HCT116 (cell line): ENCODE data around the gene NAB2. TPM values are rescaled to one million over a fixed set of nuclear protein-coding genes. Genes with fewer than 3 reads are reported as not detected.

Experiments used
- ATAC-seq: fragments of 200-7000 bp; cut with Tn5 transposase; 2 replicates; pipeline ENCODE4 v1.9.1; 2020; ENCODE audit warnings: mild to moderate bottlenecking, moderate library complexity
- BruUV-seq: library from RNA; stranded (reverse); fragments of 400-500 nt; replicated peaks from 2 replicates; lab custom pipeline; 2021; lab: Mats Ljungman, UMichigan
- CTCF ChIA-PET: fragments of 300-600 bp; sonication (Branson Sonifier 250); formaldehyde crosslinking; loops from one replicate; lab custom pipeline; 2021; ENCODE audit warnings: antibody characterized with exemption; lab: Charles Lee
- POLR2A ChIA-PET: fragments of 300-600, 350-600 bp; sonication (Branson Sonifier 250); formaldehyde crosslinking; loops from one replicate; lab custom pipeline; 2021; ENCODE audit warnings: antibody characterized with exemption; lab: Charles Lee
- RAD21 ChIA-PET, 2 experiments: fragments of 300-600 bp; sonication (Branson Sonifier 250); formaldehyde crosslinking; loops; one replicate each; lab custom pipeline; 2023; ENCODE audit warnings: low total read pairs in 2 of 2; ENCODE audit not compliant: uncharacterized antibody in 2 of 2, unreplicated experiment in 2 of 2, low non-redundant PET in 1 of 2; lab: Charles Lee
- DNase-seq: peaks from one replicate; pipeline ENCODE4 v3.0.0-alpha.2; 2010; ENCODE audit warnings: low read depth, low spot score
- H2AFZ ChIP-seq: fragments of 200-600 bp; shearing (Covaris generic), sonication (generic); 2 replicates; pipeline ENCODE4 v1.6.1; 2017; ENCODE audit warnings: low read depth, mixed run types, mixed read lengths, antibody characterized with exemption, low read length; ENCODE audit not compliant: poor library complexity, severe bottlenecking
- H3K27ac ChIP-seq: 2 replicates; pipeline ENCODE4 v1.5.1; 2012; ENCODE audit warnings: low read depth, low read length
- H3K27me3 ChIP-seq: fragments of 200-600 bp; sonication (generic); 2 replicates; pipeline ENCODE4 v1.6.1; 2016; ENCODE audit warnings: mixed run types, low read length, mixed read lengths; ENCODE audit not compliant: insufficient read depth
- H3K36me3 ChIP-seq, 2 experiments: fragments of 200-500 bp in 1 of 2; fragments of 200-600 bp in 1 of 2; sonication (Bioruptor generic) in 1 of 2; sonication (generic) in 1 of 2; 2 replicates each; pipeline versions ENCODE4 v1.5.1 to v1.6.1; 2014 to 2016; ENCODE audit warnings: low read length in 2 of 2, inconsistent platforms in 1 of 2, mixed read lengths in 1 of 2, mixed run types in 1 of 2; ENCODE audit not compliant: insufficient read depth in 2 of 2, control insufficient read depth in 1 of 2
- H3K4me1 ChIP-seq, 2 experiments: fragments of 200-600 bp in 1 of 2; sonication (generic) in 1 of 2; 2 replicates each; pipeline versions ENCODE4 v1.5.1 to v1.6.1; 2012 to 2017; ENCODE audit warnings: low read length in 2 of 2, inconsistent platforms in 1 of 2, mild to moderate bottlenecking in 1 of 2, mixed read lengths in 1 of 2, mixed run types in 1 of 2, moderate library complexity in 1 of 2; ENCODE audit not compliant: insufficient read depth in 2 of 2, control insufficient read depth in 1 of 2
- H3K4me2 ChIP-seq: fragments of 200-600 bp; sonication (generic); 2 replicates; pipeline ENCODE4 v1.6.1; 2017; ENCODE audit warnings: mixed run types, low read length, mixed read lengths
- H3K4me3 ChIP-seq, 2 experiments: fragments of 200-600 bp in 1 of 2; sonication (generic) in 1 of 2; replicated peaks in 1 of 2; 2 replicates each; pipeline ENCODE4 v1.5.1; 2011 to 2016; ENCODE audit warnings: low read length in 2 of 2, control low read depth in 1 of 2, low read depth in 1 of 2, mild to moderate bottlenecking in 1 of 2, mixed read lengths in 1 of 2, mixed run types in 1 of 2
- H3K79me2 ChIP-seq: fragments of 200-600 bp; sonication (generic); 2 replicates; pipeline ENCODE4 v1.6.1; 2017; ENCODE audit warnings: mild to moderate bottlenecking, mixed run types, low read length, moderate library complexity, mixed read lengths; ENCODE audit not compliant: insufficient read depth
- H3K9ac ChIP-seq: fragments of 200-600 bp; sonication (generic); 2 replicates; pipeline ENCODE4 v1.6.1; 2016; ENCODE audit warnings: low read length, mixed read lengths
- H3K9me2 ChIP-seq: fragments of 200-600 bp; sonication (generic), shearing (Covaris generic); 2 replicates; pipeline ENCODE4 v1.6.1; 2017; ENCODE audit warnings: mixed run types, mild to moderate bottlenecking, moderate library complexity; ENCODE audit not compliant: insufficient read depth
- H3K9me3 ChIP-seq, 2 experiments: fragments of 200-500 bp in 1 of 2; fragments of 200-600 bp in 1 of 2; sonication (Bioruptor generic) in 1 of 2; sonication (generic) in 1 of 2; 2 replicates each; pipeline ENCODE4 v1.6.1; 2014 to 2017; ENCODE audit warnings: low read length in 2 of 2, mixed read lengths in 2 of 2, inconsistent platforms in 1 of 2, low read depth in 1 of 2, mild to moderate bottlenecking in 1 of 2, mixed run types in 1 of 2, moderate library complexity in 1 of 2; ENCODE audit not compliant: control insufficient read depth in 1 of 2, insufficient read depth in 1 of 2
- H4K20me1 ChIP-seq: fragments of 200-600 bp; sonication (generic), shearing (Covaris generic); 2 replicates; pipeline ENCODE4 v1.6.1; 2017; ENCODE audit warnings: mixed run types, mild to moderate bottlenecking, moderate library complexity; ENCODE audit not compliant: insufficient read depth
- ATF3 ChIP-seq: IDR thresholded peaks from 2 replicates; pipeline ENCODE4 v1.6.1; 2012
- CBX3 ChIP-seq: IDR thresholded peaks from 2 replicates; pipeline ENCODE4 v1.6.1; 2012; ENCODE audit warnings: low read depth
- CEBPB ChIP-seq: IDR thresholded peaks from 2 replicates; pipeline ENCODE4 v1.6.1; 2012; ENCODE audit warnings: low read depth
- CTCF ChIP-seq, 3 experiments: fragments of 200-600 bp in 1 of 3; sonication (generic) in 1 of 3; IDR thresholded peaks in 2 of 3; conservative IDR thresholded peaks in 1 of 3; 2 replicates each; pipeline ENCODE4 v1.5.1; 2012 to 2017; ENCODE audit warnings: low read depth in 2 of 3, low read length in 2 of 3, antibody characterized with exemption in 1 of 3, borderline replicate concordance in 1 of 3, control low read depth in 1 of 3, mild to moderate bottlenecking in 1 of 3, mixed read lengths in 1 of 3, mixed run types in 1 of 3, moderate library complexity in 1 of 3; ENCODE audit not compliant: insufficient read depth in 1 of 3
- EGR1 ChIP-seq: IDR thresholded peaks from 2 replicates; pipeline ENCODE4 v1.6.1; 2012; ENCODE audit warnings: low read depth
- EZH2 ChIP-seq: fragments of 200-600 bp; sonication (generic); IDR thresholded peaks from 2 replicates; pipeline ENCODE4 v1.6.1; 2017; ENCODE audit warnings: antibody characterized with exemption, mixed run types
- EZH2phosphoT487 ChIP-seq: fragments of 200-600 bp; IDR thresholded peaks from 2 replicates; pipeline ENCODE4 v1.6.1; 2018; ENCODE audit warnings: antibody characterized with exemption, borderline replicate concordance
- JUND ChIP-seq: IDR thresholded peaks from 2 replicates; pipeline ENCODE4 v1.6.1; 2012
- POLR2A ChIP-seq: IDR thresholded peaks from 2 replicates; pipeline ENCODE4 v1.7.0; 2011; ENCODE audit warnings: borderline replicate concordance; ENCODE audit not compliant: insufficient read depth, insufficient read length; ENCODE audit errors: extremely low read depth
- POLR2AphosphoS5 ChIP-seq: IDR thresholded peaks from 2 replicates; pipeline ENCODE4 v1.6.1; 2011; ENCODE audit warnings: mild to moderate bottlenecking, low read depth, low read length, moderate library complexity
- RAD21 ChIP-seq: IDR thresholded peaks from 2 replicates; pipeline ENCODE4 v1.6.1; 2012; ENCODE audit warnings: low read depth, mild to moderate bottlenecking
- REST ChIP-seq: IDR thresholded peaks from 2 replicates; pipeline ENCODE4 v1.6.1; 2012; ENCODE audit warnings: low read depth
- SP1 ChIP-seq: IDR thresholded peaks from 2 replicates; pipeline ENCODE4 v1.6.1; 2012; ENCODE audit warnings: low read depth
- SRF ChIP-seq: IDR thresholded peaks from 2 replicates; pipeline ENCODE4 v1.6.1; 2012; ENCODE audit warnings: low read depth
- TCF7L2 ChIP-seq: IDR thresholded peaks from 2 replicates; pipeline ENCODE4 v1.7.0; 2011; ENCODE audit warnings: borderline replicate concordance, inconsistent platforms; ENCODE audit not compliant: insufficient read depth, insufficient read length; ENCODE audit errors: extremely low read depth
- YY1 ChIP-seq: IDR thresholded peaks from 2 replicates; pipeline ENCODE4 v1.6.1; 2011; ENCODE audit warnings: low read length, low read depth, moderate library complexity, mild to moderate bottlenecking; ENCODE audit not compliant: insufficient replicate concordance; ENCODE audit errors: extremely low read depth
- ZFX ChIP-seq: fragments of 450-650 bp; IDR thresholded peaks from 2 replicates; pipeline ENCODE4 v1.6.1; 2017
- ZNF274 ChIP-seq: fragments of 200-500 bp; sonication (Bioruptor generic); IDR thresholded peaks from 2 replicates; pipeline ENCODE4 v1.6.1; 2014; ENCODE audit warnings: mild to moderate bottlenecking, low read depth, low read length, inconsistent platforms
- intact Hi-C: fragments of 100-400 bp; cut with micrococcal nuclease; formaldehyde crosslinking; loops from 2 replicates; pipeline ENCODE4 v1.10.0; 2022
- total RNA-seq: library from RNA; stranded (reverse); gene quantifications from one replicate; pipeline ENCODE4 v1.2.1, GENCODE V29; 2021; ENCODE audit not compliant: unreplicated experiment
- TF ChIP-seq, protein P1 (sequence below): IDR thresholded peaks from 2 replicates; pipeline ENCODE4 v1.6.1; 2012
- TF ChIP-seq, protein P2 (sequence below): IDR thresholded peaks from 2 replicates; pipeline ENCODE4 v1.6.1; 2011; ENCODE audit warnings: mild to moderate bottlenecking, low read length, moderate library complexity; ENCODE audit not compliant: insufficient replicate concordance; ENCODE audit errors: extremely low read depth

The NAB2 gene
- total RNA-seq, 1 experiment from 2014 or later, result 77.1 TPM

GRCh38 chr12:57129889-57130288 lies 41.0 kb downstream of the NAB2 start:
- CTCF ChIA-PET, result interaction anchor here (4.1 kb wide), 1 partner anchor 45 kb away, joined by 40 read pairs; no protein-coding TSS in a partner anchor
- ATAC-seq (no peak), DNase-seq (no peak)
- peaks cover 9 to 40% of the 10 kb centered on the region in 2 experiments for H3K4me1 ChIP-seq
- POLR2A ChIA-PET, result no interaction called here
- no peaks in the 10 kb centered on the region for H3K36me3 ChIP-seq
- H2AFZ ChIP-seq, result no peak overlapping the region
- H3K27me3 ChIP-seq, result no peaks in the 10 kb centered on the region
- no peak overlapping the region for H3K9ac ChIP-seq
- no peaks in the 10 kb centered on the region for H3K79me2 ChIP-seq
- H3K4me2 ChIP-seq, result peak overlapping the region; percentile 99; the same call in 1 of the 2 replicates
- no peak for TF ChIP-seq CEBPB
- no peak for TF ChIP-seq ZNF274
- no peak for TF ChIP-seq SRF
- TF ChIP-seq ATF3, result no peak
- no peak for TF ChIP-seq JUND
- TF ChIP-seq EZH2phosphoT487, result no peak
- TF ChIP-seq, protein P1, sequence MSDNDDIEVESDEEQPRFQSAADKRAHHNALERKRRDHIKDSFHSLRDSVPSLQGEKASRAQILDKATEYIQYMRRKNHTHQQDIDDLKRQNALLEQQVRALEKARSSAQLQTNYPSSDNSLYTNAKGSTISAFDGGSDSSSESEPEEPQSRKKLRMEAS, result no peak
- TF ChIP-seq, protein P2, sequence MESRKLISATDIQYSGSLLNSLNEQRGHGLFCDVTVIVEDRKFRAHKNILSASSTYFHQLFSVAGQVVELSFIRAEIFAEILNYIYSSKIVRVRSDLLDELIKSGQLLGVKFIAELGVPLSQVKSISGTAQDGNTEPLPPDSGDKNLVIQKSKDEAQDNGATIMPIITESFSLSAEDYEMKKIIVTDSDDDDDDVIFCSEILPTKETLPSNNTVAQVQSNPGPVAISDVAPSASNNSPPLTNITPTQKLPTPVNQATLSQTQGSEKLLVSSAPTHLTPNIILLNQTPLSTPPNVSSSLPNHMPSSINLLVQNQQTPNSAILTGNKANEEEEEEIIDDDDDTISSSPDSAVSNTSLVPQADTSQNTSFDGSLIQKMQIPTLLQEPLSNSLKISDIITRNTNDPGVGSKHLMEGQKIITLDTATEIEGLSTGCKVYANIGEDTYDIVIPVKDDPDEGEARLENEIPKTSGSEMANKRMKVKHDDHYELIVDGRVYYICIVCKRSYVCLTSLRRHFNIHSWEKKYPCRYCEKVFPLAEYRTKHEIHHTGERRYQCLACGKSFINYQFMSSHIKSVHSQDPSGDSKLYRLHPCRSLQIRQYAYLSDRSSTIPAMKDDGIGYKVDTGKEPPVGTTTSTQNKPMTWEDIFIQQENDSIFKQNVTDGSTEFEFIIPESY, result no peak
- TF ChIP-seq ZFX, result no peak
- no peak for TF ChIP-seq YY1
- no peak for TF ChIP-seq CBX3
- TF ChIP-seq CTCF (IDR thresholded peaks at IDR 0.05 in 2 of 3, conservative IDR thresholded peaks at IDR 0.05 in 1 of 3; ENCODE audit: borderline replicate concordance in 1 of 3, insufficient read depth in 1 of 3, low read depth in 2 of 3, low read length in 2 of 3), result no peak
- TF ChIP-seq TCF7L2, result no peak
- TF ChIP-seq EGR1, result no peak
- TF ChIP-seq REST, result no peak
- TF ChIP-seq POLR2A, result no peak
- TF ChIP-seq SP1, result no peak
- TF ChIP-seq EZH2, result no peak
- no peak for TF ChIP-seq POLR2AphosphoS5
- no peak for TF ChIP-seq RAD21
- no peak overlapping the region for H3K27ac ChIP-seq
- H3K4me3 ChIP-seq, result no peak overlapping the region
- RAD21 ChIA-PET, result no interaction called here
- no peaks in the 10 kb centered on the region for H3K9me3 ChIP-seq
- intact Hi-C loops, result loop anchor here (10.0 kb wide), 1 partner anchor 115 kb away; no protein-coding TSS in a partner anchor
- no peaks in the 10 kb centered on the region for H3K9me2 ChIP-seq
- no peaks in the 10 kb centered on the region for H4K20me1 ChIP-seq
- BruUV-seq, result TSS peak; percentile 32
